ENCODE data around the gene STK32C. TPM values are rescaled to one million over a fixed set of nuclear protein-coding genes. Genes with fewer than 3 reads are reported as not detected.

The STK32C gene
- total and polyA plus RNA-seq, 2 donors (not counting 1 experiment from before 2014, with no cell fraction given) = 9.9 to 16.8 TPM

DNA sequence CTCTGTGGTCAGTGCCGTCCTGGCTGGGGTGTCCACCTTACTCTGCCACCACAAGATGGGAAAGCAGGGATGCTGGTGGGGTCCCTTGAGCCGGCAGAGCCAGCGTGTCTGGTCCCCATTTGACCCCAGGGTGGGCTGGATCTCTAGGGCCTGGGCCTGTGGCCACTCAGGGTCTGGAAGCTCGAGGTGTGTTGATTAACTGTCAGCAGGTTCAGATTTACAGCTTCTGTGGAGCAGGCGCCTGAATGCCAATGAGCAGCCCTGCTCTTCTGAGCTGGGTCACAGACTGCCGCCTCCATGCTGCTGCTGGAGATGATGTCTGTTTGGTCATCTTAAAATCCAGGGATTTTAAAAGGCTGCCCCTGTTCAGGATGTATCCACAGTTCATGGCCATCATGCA lies 132.3 kb downstream of the STK32C start:
- Histone ChIP-seq H3K4me1 (ENCODE audit: control insufficient read depth in 2 of 2, insufficient read depth in 2 of 2, low read length in 2 of 2) (peaks cover 11 to 16% of the 10 kb centered on the region in 2 donors), H3K79me2 (ENCODE audit: control insufficient read depth, insufficient read depth, low read length) (no peaks in the 10 kb centered on the region), H3K36me3 (replicated peaks in 1 of 2; ENCODE audit: control extremely low read depth in 1 of 2, control insufficient read depth in 1 of 2, extremely low read depth in 1 of 2, insufficient read depth in 2 of 2, low read length in 1 of 2) (no peaks in the 10 kb centered on the region), H3K9me3 (ENCODE audit: control extremely low read depth in 1 of 3, control insufficient read depth in 2 of 3, insufficient read depth in 1 of 3, low read length in 2 of 3) (peaks cover 0 to 8% (median 0%) of the 10 kb centered on the region in 3 donors), H3K9ac (ENCODE audit: low read length) (no peak overlapping the region), H3K27me3 (replicated peaks in 1 of 4; ENCODE audit: control extremely low read depth in 1 of 4, control insufficient read depth in 3 of 4, insufficient read depth in 4 of 4, low read length in 3 of 4) (peaks cover 0 to 42% (median 19%) of the 10 kb centered on the region in 4 experiments), H4K20me1 (ENCODE audit: control insufficient read depth, insufficient read depth, low read length, poor library complexity, severe bottlenecking) (no peaks in the 10 kb centered on the region), H3K4me3 (ENCODE audit: control extremely low read depth in 1 of 5, extremely low read depth in 1 of 5, insufficient read depth in 1 of 5, low read depth in 2 of 5, low read length in 4 of 5) (no peak overlapping the region), H2AFZ (ENCODE audit: insufficient read depth, low read depth, low read length, poor library complexity, severe bottlenecking) (no peak overlapping the region), H3K4me2 (replicated peaks; ENCODE audit: low read depth, low read length, poor library complexity, severe bottlenecking) (no peak overlapping the region), H3K27ac (ENCODE audit: low read length in 2 of 2) (no peak overlapping the region)
- CTCF ChIA-PET = no interaction called here
- H3K4me1 Mint-ChIP-seq = peaks cover 6% of the 10 kb centered on the region
- ATAC-seq (ENCODE audit: low read depth) (no peak), DNase-seq (no peak)
- 47% methylated on average over 6 of the region's 6 CpGs for WGBS (ENCODE audit: insufficient coverage)
- no peak overlapping the region for H3K4me3 Mint-ChIP-seq
- intact Hi-C loops (cut with micrococcal nuclease) = no loop called here
- H3K27me3 Mint-ChIP-seq = peaks cover 28% of the 10 kb centered on the region
- POLR2A ChIA-PET = no interaction called here
- no peak for TF ChIP-seq EZH2 (IDR thresholded peaks at IDR 0.05; ENCODE audit: borderline replicate concordance, insufficient read depth, low read depth, low read length, poor library complexity, severe bottlenecking)
- TF ChIP-seq, protein P1, sequence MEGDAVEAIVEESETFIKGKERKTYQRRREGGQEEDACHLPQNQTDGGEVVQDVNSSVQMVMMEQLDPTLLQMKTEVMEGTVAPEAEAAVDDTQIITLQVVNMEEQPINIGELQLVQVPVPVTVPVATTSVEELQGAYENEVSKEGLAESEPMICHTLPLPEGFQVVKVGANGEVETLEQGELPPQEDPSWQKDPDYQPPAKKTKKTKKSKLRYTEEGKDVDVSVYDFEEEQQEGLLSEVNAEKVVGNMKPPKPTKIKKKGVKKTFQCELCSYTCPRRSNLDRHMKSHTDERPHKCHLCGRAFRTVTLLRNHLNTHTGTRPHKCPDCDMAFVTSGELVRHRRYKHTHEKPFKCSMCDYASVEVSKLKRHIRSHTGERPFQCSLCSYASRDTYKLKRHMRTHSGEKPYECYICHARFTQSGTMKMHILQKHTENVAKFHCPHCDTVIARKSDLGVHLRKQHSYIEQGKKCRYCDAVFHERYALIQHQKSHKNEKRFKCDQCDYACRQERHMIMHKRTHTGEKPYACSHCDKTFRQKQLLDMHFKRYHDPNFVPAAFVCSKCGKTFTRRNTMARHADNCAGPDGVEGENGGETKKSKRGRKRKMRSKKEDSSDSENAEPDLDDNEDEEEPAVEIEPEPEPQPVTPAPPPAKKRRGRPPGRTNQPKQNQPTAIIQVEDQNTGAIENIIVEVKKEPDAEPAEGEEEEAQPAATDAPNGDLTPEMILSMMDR (IDR thresholded peaks at IDR 0.05) = no peak
- H3K9me3 Mint-ChIP-seq (ENCODE audit: insufficient read depth) = no peaks in the 10 kb centered on the region
- H3K27ac Mint-ChIP-seq = no peak overlapping the region

DNA sequence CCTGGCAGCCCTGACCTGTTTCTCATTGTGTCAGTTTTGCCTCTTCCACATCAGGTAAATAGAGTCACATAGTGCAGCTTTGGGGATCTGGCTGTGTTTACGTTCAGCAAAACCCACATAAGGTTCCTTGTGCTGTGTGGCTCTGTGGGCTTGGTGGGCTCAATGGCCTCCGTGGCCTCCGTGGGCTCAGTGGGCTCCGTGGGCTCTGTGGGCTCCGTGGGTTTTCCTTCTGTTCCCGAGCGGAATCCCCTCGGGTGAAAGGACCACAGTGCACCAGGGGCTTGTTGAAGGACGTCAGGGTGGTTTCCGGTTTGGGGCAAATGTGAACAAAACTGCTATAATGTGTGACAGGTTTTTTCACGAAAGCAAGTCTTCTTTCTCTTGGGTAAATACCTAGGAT lies 133.5 kb downstream of the STK32C start:
- Histone ChIP-seq H3K27ac (ENCODE audit: low read length in 2 of 2) (no peak overlapping the region), H3K79me2 (ENCODE audit: control insufficient read depth, insufficient read depth, low read length) (no peaks in the 10 kb centered on the region), H3K4me3 (ENCODE audit: control extremely low read depth in 1 of 5, extremely low read depth in 1 of 5, insufficient read depth in 1 of 5, low read depth in 2 of 5, low read length in 4 of 5) (no peak overlapping the region), H3K4me1 (ENCODE audit: control insufficient read depth in 2 of 2, insufficient read depth in 2 of 2, low read length in 2 of 2) (peaks cover 11 to 16% of the 10 kb centered on the region in 2 donors), H4K20me1 (ENCODE audit: control insufficient read depth, insufficient read depth, low read length, poor library complexity, severe bottlenecking) (no peaks in the 10 kb centered on the region), H2AFZ (ENCODE audit: insufficient read depth, low read depth, low read length, poor library complexity, severe bottlenecking) (no peak overlapping the region), H3K4me2 (replicated peaks; ENCODE audit: low read depth, low read length, poor library complexity, severe bottlenecking) (no peak overlapping the region), H3K9ac (ENCODE audit: low read length) (no peak overlapping the region), H3K27me3 (replicated peaks in 1 of 4; ENCODE audit: control extremely low read depth in 1 of 4, control insufficient read depth in 3 of 4, insufficient read depth in 4 of 4, low read length in 3 of 4) (peaks cover 0 to 33% (median 19%) of the 10 kb centered on the region in 4 experiments), H3K36me3 (replicated peaks in 1 of 2; ENCODE audit: control extremely low read depth in 1 of 2, control insufficient read depth in 1 of 2, extremely low read depth in 1 of 2, insufficient read depth in 2 of 2, low read length in 1 of 2) (no peaks in the 10 kb centered on the region), H3K9me3 (ENCODE audit: control extremely low read depth in 1 of 3, control insufficient read depth in 2 of 3, insufficient read depth in 1 of 3, low read length in 2 of 3) (peaks cover 0 to 5% (median 0%) of the 10 kb centered on the region in 3 donors)
- H3K4me1 Mint-ChIP-seq = peaks cover 6% of the 10 kb centered on the region
- 89% methylated on average over 10 of the region's 11 CpGs for WGBS (ENCODE audit: insufficient coverage)
- no peaks in the 10 kb centered on the region for H3K9me3 Mint-ChIP-seq (ENCODE audit: insufficient read depth)
- no peak overlapping the region for H3K27ac Mint-ChIP-seq
- ChIA-PET CTCF (no interaction called here), POLR2A (no interaction called here)
- no peak for DNase-seq
- H3K27me3 Mint-ChIP-seq = peaks cover 26% of the 10 kb centered on the region
- ATAC-seq (ENCODE audit: low read depth) = no peak
- no peak overlapping the region for H3K4me3 Mint-ChIP-seq
- TF ChIP-seq, protein P1 (IDR thresholded peaks at IDR 0.05) = no peak
- TF ChIP-seq EZH2 (IDR thresholded peaks at IDR 0.05; ENCODE audit: borderline replicate concordance, insufficient read depth, low read depth, low read length, poor library complexity, severe bottlenecking) = no peak
- intact Hi-C loops (cut with micrococcal nuclease) = no loop called here

Data from B cell (primary cell).